ENCODE results near the gene LTB4R2.

Gene LTB4R2

GRCh38 chr14:24283796-24284460, 26.0 kb upstream of the LTB4R2 start:
- no peak for TF ChIP-seq CTCF (IDR thresholded peaks at IDR 0.05; ENCODE audit: low read depth, low read length)

GRCh38 chr14:24284501-24285035, 25.4 kb upstream of the LTB4R2 start:
- no peak for TF ChIP-seq CTCF (IDR thresholded peaks at IDR 0.05; ENCODE audit: low read depth, low read length)
- no peak overlapping the region for H3K4me3 ChIP-seq (ENCODE audit: low read depth, low read length)

More at GRCh38 chr14:24283796-24284460, 26.0 kb upstream of the LTB4R2 start:
- H3K4me3 ChIP-seq (ENCODE audit: low read depth, low read length) = no peak overlapping the region

- no peak overlapping the region for H3K4me3 ChIP-seq (ENCODE audit: low read depth, low read length)
- no peak for TF ChIP-seq CTCF (IDR thresholded peaks at IDR 0.05; ENCODE audit: low read depth, low read length)
Measured at GRCh38 chr14:24285351-24285750, 24.6 kb upstream of the LTB4R2 start.

GRCh38 chr14:24286996-24287395, 22.9 kb upstream of the LTB4R2 start:
- TF ChIP-seq CTCF (IDR thresholded peaks at IDR 0.05; ENCODE audit: low read depth, low read length) = no peak
- H3K4me3 ChIP-seq (ENCODE audit: low read depth, low read length) = no peak overlapping the region

- TF ChIP-seq CTCF (IDR thresholded peaks at IDR 0.05; ENCODE audit: low read depth, low read length) = no peak
- no peak overlapping the region for H3K4me3 ChIP-seq (ENCODE audit: low read depth, low read length)
Measured at GRCh38 chr14:24289649-24290280, 20.2 kb upstream of the LTB4R2 start.

GRCh38 chr14:24290746-24291145, 19.2 kb upstream of the LTB4R2 start:
- no peak overlapping the region for H3K4me3 ChIP-seq (ENCODE audit: low read depth, low read length)
- no peak for TF ChIP-seq CTCF (IDR thresholded peaks at IDR 0.05; ENCODE audit: low read depth, low read length)

GRCh38 chr14:24291446-24292117, 18.4 kb upstream of the LTB4R2 start:
- TF ChIP-seq CTCF (IDR thresholded peaks at IDR 0.05; ENCODE audit: low read depth, low read length) = no peak
- H3K4me3 ChIP-seq (ENCODE audit: low read depth, low read length) = no peak overlapping the region

All from WI38 (cell line).